GM19238 (cell line): ENCODE results near the gene GDAP1L1.
"Not testable (repeated sequence)": the region's sequence is repeated elsewhere in the genome, so short reads cannot be mapped to it uniquely, and the experiment has no call there.

ENCODE experiments used
- DNase-seq: peaks from one replicate; pipeline ENCODE4 v3.0.0; 2011; ENCODE audit warnings: low spot score; ENCODE audit not compliant: insufficient read length

GDAP1L1 gene

GRCh38 chr20:44254073-44254472 is 7.0 kb downstream of the GDAP1L1 start:
- DNase-seq, result no peak

GRCh38 chr20:44255942-44256341 is 8.8 kb downstream of the GDAP1L1 start:
- DNase-seq, result no peak

GRCh38 chr20:44256961-44257360 is 9.9 kb downstream of the GDAP1L1 start:
- DNase-seq, result no peak

GRCh38 chr20:44258226-44258890 is 11.2 kb downstream of the GDAP1L1 start:
- no peak for DNase-seq

- DNase-seq, result no peak
Measured at GRCh38 chr20:44264287-44264686, 17.2 kb downstream of the GDAP1L1 start.

GRCh38 chr20:44268802-44269201 is 21.7 kb downstream of the GDAP1L1 start:
- no peak for DNase-seq

GRCh38 chr20:44271915-44272663 is 25.0 kb downstream of the GDAP1L1 start:
- no peak for DNase-seq

- DNase-seq, result no peak
Measured at GRCh38 chr20:44273231-44274215, 26.4 kb downstream of the GDAP1L1 start.

GRCh38 chr20:44274303-44275017 is 27.4 kb downstream of the GDAP1L1 start:
- DNase-seq, result no peak

GRCh38 chr20:44279228-44279627 is 32.1 kb downstream of the GDAP1L1 start:
- DNase-seq, result no peak

- no peak for DNase-seq
Measured at GRCh38 chr20:44280387-44280786, 33.3 kb downstream of the GDAP1L1 start.

- no peak for DNase-seq
Measured at GRCh38 chr20:44282192-44282591, 35.1 kb downstream of the GDAP1L1 start.

- no peak for DNase-seq
Measured at GRCh38 chr20:44284032-44284431, 36.9 kb downstream of the GDAP1L1 start.

- DNase-seq, result no peak
Measured at GRCh38 chr20:44287272-44288097, 40.4 kb downstream of the GDAP1L1 start.

GRCh38 chr20:44288252-44288651 is 41.1 kb downstream of the GDAP1L1 start:
- no peak for DNase-seq

- DNase-seq, result no peak
Measured at GRCh38 chr20:44291754-44292153, 44.6 kb downstream of the GDAP1L1 start.

- no peak for DNase-seq
Measured at GRCh38 chr20:44296011-44296410, 48.9 kb downstream of the GDAP1L1 start.

GRCh38 chr20:44297721-44298120 is 50.6 kb downstream of the GDAP1L1 start:
- no peak for DNase-seq

- not testable (repeated sequence) for DNase-seq
Measured at GRCh38 chr20:44299011-44299535, 52.0 kb downstream of the GDAP1L1 start.

- DNase-seq, result no peak
Measured at GRCh38 chr20:44301285-44301684, 54.2 kb downstream of the GDAP1L1 start.
